Upper lobe of left lung (tissue), 4 donors: ENCODE data around the gene OLA1.

ENCODE experiments used
- EP300 ChIP-seq, 4 donors: sonication (generic); formaldehyde crosslinking; IDR thresholded peaks; one replicate each; pipeline ENCODE4 v1.5.1; 2017; ENCODE audit warnings: antibody characterized with exemption in 4 of 4, control low read depth in 2 of 4
- POLR2A ChIP-seq, 4 donors: fragments of 450-650 bp; IDR thresholded peaks; one replicate each; pipeline ENCODE4 v1.5.1; 2016 to 2017; ENCODE audit warnings: antibody characterized with exemption in 4 of 4, mild to moderate bottlenecking in 2 of 4
- POLR2AphosphoS5 ChIP-seq, 2 donors: sonication (generic); formaldehyde crosslinking; IDR thresholded peaks; one replicate each; pipeline ENCODE4 v1.5.1; 2017; ENCODE audit warnings: antibody characterized with exemption in 2 of 2
- TF ChIP-seq, protein P1 (sequence below), 6 experiments: fragments of 450-650 bp in 4 of 6; fragments of 200-600 bp in 2 of 6; sonication (generic) in 2 of 6; IDR thresholded peaks; one replicate each; pipeline ENCODE4 v1.5.1; 2016 to 2019; ENCODE audit warnings: antibody characterized with exemption in 6 of 6

DNA sequence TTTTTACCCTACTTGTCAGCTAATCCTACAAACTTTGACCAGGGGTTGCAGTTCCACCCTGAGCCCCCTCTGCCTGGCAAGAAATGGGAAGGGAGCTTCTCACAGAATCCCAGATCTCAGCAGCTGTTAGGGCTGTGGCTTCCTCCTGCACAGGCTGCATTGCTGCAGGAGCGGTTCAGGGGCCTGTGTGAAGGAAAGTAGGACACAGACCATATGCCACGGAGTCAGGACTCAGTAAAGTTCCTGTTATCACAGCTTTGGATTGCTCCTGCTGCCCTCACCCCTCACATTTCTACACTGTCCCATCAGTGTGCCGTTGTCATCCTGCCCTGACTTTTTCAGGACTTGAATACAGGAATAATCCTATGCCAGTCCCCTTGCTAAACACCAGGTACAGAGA, 220.4 kb downstream of the OLA1 start:
- no peak for TF ChIP-seq POLR2A (IDR thresholded peaks at IDR 0.05)
- TF ChIP-seq, protein P1, sequence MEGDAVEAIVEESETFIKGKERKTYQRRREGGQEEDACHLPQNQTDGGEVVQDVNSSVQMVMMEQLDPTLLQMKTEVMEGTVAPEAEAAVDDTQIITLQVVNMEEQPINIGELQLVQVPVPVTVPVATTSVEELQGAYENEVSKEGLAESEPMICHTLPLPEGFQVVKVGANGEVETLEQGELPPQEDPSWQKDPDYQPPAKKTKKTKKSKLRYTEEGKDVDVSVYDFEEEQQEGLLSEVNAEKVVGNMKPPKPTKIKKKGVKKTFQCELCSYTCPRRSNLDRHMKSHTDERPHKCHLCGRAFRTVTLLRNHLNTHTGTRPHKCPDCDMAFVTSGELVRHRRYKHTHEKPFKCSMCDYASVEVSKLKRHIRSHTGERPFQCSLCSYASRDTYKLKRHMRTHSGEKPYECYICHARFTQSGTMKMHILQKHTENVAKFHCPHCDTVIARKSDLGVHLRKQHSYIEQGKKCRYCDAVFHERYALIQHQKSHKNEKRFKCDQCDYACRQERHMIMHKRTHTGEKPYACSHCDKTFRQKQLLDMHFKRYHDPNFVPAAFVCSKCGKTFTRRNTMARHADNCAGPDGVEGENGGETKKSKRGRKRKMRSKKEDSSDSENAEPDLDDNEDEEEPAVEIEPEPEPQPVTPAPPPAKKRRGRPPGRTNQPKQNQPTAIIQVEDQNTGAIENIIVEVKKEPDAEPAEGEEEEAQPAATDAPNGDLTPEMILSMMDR (IDR thresholded peaks at IDR 0.05), result no peak
- TF ChIP-seq EP300 (IDR thresholded peaks at IDR 0.05), result no peak
- no peak for TF ChIP-seq POLR2AphosphoS5 (IDR thresholded peaks at IDR 0.05)
